ENCODE data around the gene SELENOS. TPM values are rescaled to one million over a fixed set of nuclear protein-coding genes. Genes with fewer than 3 reads are reported as not detected.

SELENOS gene
- total RNA-seq, 3 donors from 2014 or later, result 78.7 to 118 (median 115) TPM

DNA sequence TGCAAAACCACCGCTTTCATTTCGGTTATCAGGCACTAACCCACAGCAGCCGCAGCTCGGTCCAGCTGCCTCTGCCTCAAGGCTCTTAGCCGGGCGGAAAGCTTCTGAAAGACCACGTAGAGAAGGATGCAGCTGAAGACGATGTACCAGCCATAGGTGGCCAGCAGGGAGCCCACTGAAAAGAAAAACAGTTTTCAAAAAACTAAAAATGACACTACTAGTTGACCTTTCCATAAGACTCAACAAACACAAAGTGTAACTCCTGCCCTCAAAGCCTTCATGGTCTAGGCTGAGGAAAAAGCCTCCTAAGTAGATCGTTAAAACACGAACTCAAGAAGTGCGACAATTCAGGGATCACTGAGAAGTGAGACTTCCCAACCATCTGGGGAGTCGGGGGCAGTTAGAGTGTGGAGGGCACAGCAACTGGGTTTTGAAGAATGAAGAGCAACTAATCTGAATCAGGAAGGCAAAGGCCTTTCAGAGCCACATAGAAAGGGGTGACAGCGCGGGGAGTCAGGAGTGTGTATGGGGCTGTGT lies 716 bp downstream of the SELENOS start:
- H3K4me1 ChIP-seq (ENCODE audit: low read depth), result peaks cover 29% of the 10 kb centered on the region
- H3K4me3 ChIP-seq, result peak overlapping the region; percentile 84
- no peak for DNase-seq
- no peak for ATAC-seq
- no peaks in the 10 kb centered on the region for H3K9me3 ChIP-seq
- H3K36me3 ChIP-seq (ENCODE audit: low read depth), result peaks cover 19% of the 10 kb centered on the region
- intact Hi-C loops (cut with DNase I, micrococcal nuclease), result no loop called here
- no peak for TF ChIP-seq CTCF (IDR thresholded peaks at IDR 0.05)

- no peak for TF ChIP-seq CTCF (IDR thresholded peaks at IDR 0.05)
- H3K4me3 ChIP-seq, result no peak overlapping the region
- DNase-seq, result no peak
- ATAC-seq, result no peak
- intact Hi-C loops (cut with DNase I, micrococcal nuclease), result no loop called here
- peaks cover 23% of the 10 kb centered on the region for H3K4me1 ChIP-seq (ENCODE audit: low read depth)
- H3K36me3 ChIP-seq (ENCODE audit: low read depth), result peaks cover 19% of the 10 kb centered on the region
- H3K9me3 ChIP-seq, result no peaks in the 10 kb centered on the region
Measured at GRCh38 chr15:101275018-101275417, 2.3 kb downstream of the SELENOS start.

DNA sequence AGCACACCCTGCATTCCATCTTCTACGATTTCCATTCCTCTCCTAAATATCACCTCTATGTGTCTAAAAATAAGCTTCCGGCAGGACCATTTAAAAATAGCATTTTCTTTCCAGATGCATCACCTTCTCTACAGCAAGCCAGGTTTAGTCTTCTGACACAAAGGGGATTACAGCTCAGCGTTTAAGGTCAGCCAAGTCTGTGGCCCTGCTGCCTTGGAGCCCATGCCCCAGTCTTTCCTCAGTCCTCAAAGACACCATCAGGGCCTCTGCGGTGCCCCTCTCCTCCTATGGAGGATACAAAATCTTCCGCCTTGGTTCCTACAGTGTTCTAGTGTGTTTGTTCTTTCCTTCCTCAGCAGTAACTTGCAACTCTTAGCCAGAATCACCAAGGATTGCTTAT lies 3.8 kb downstream of the SELENOS start:
- H3K4me1 ChIP-seq (ENCODE audit: low read depth), result peaks cover 15% of the 10 kb centered on the region
- TF ChIP-seq CTCF (IDR thresholded peaks at IDR 0.05), result no peak
- intact Hi-C loops (cut with DNase I, micrococcal nuclease), result no loop called here
- peaks cover 19% of the 10 kb centered on the region for H3K36me3 ChIP-seq (ENCODE audit: low read depth)
- DNase-seq, result no peak
- ATAC-seq, result no peak
- H3K4me3 ChIP-seq, result no peak overlapping the region
- no peaks in the 10 kb centered on the region for H3K9me3 ChIP-seq

DNA sequence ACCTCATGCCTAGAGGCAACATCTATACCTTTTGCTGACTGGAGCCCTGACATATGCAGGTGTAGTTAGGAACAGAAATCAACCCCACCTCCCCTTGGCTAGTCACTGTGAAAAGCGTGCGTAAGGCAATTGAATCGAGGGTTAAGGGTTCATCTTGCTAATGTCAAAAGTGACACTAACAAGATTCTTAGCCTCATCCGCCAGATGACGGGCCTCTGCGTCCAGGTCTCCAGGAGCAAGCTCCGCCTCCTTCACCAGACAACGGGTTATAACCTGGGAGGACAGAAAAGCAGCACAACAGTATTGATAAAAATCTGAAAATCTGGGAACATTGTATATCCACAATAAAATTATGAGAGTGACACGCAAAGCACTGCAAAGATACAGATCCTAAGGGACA lies 4.7 kb downstream of the SELENOS start:
- TF ChIP-seq CTCF (IDR thresholded peaks at IDR 0.05), result no peak

DNA sequence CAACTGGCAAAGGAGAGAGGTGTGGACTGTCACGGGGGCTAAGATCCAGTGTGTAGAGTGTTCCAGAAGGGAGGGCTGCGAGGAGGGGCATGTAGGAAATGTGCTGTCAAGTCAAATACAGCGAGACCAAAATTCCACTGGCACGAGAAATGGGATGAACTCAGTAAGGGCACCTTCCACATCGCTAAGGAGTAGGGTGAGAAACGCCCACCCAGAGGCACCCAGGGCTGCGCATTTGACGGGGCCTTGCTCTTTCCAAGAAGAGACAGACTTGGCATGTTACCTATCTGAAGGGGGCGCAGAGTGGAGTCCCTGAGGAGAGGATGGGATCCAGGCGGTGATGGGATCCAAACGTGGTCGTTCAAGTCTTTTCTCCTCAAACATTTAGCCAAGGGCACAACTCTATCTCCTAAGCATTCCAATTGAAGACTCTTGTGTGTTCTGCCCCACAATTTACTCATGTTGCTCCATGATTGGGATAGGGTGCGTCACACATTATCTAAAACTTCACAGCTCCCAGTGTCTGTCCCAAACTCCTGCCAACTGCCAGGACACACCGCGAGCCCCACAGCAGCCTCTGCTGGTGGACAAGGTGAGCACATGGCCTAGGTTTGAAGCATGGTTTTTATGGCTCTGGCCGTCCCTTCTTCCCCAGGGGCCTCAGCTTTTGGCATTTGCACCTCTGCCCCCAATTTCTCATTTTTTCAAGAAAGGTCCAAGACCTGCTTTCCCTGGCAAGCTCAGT lies 7.6 kb downstream of the SELENOS start:
- TF ChIP-seq CTCF (IDR thresholded peaks at IDR 0.05), result no peak
- H3K4me3 ChIP-seq, result no peak overlapping the region
- no peak for DNase-seq
- intact Hi-C loops (cut with DNase I, micrococcal nuclease), result no loop called here
- H3K4me1 ChIP-seq (ENCODE audit: low read depth), result no peaks in the 10 kb centered on the region
- H3K9me3 ChIP-seq, result no peaks in the 10 kb centered on the region
- ATAC-seq, result peak; percentile 58
- peaks cover 19% of the 10 kb centered on the region for H3K36me3 ChIP-seq (ENCODE audit: low read depth)

More for the DNA sequence above, 4.7 kb downstream of the SELENOS start:
- DNase-seq (no peak), ATAC-seq (no peak)
- H3K4me3 ChIP-seq, result no peak overlapping the region
- peaks cover 19% of the 10 kb centered on the region for H3K36me3 ChIP-seq (ENCODE audit: low read depth)
- H3K4me1 ChIP-seq (ENCODE audit: low read depth), result peaks cover 12% of the 10 kb centered on the region
- intact Hi-C loops (cut with DNase I, micrococcal nuclease), result no loop called here
- H3K9me3 ChIP-seq, result no peaks in the 10 kb centered on the region

All from mucosa of descending colon (tissue), 3 donors.